GM21529 (cell line): ENCODE data around the gene SPTB.

Experiments
- ATAC-seq: cut with Tn5 transposase; IDR thresholded peaks from one replicate; pipeline ENCODE4 v1.9.1; 2021; ENCODE audit not compliant: unreplicated experiment

Gene SPTB

DNA sequence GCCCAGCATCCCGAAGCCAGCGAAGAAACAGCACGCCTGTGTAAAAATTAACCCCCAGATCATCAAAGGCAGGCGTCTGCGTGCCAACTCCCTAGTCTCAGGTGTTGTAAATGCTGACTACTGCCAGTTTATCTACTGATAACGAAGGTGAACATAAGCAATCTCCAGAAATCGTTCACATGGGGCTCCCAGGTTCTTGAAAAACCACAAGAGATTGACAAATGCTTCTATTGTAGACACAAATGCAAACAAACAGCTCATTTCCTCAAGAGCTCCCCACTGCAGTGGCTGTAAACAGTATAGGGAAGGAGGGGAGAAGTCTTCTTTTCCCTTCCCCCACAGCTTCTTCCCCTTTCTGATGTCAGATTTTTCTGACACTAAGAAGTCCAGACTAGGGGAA is 180.8 kb downstream of the SPTB start:
- no peak for ATAC-seq

DNA sequence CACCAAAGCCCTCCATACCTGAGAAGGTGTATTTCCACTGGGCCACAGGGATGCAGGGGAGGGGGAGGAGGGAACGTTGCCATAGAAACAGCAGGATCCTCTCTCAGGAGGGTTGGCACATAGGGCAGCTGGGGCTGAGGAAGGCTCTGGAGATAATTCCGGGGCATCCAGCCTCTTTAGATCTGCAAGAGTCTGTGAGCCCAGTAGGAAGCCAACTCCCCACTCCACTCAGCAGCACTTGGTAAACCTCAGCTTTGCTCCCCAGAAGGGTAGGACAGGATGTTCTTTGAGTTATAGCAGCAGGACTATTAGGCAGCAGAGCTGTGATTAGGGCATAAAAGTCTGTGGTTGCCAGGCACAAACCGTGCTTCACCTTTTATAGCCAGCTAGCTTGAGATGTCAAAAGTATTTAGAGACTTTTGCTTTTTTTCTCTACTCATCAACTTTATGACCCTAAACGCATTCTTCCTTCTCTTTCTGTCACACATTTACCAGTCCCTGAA is 183.3 kb downstream of the SPTB start:
- no peak for ATAC-seq
